Karpas-422 (cell line): ENCODE measurements around the gene R3HDM2. TPM values are rescaled to one million over a fixed set of nuclear protein-coding genes. Genes with fewer than 3 reads are reported as not detected.

ENCODE experiments used
- DNase-seq: peaks from one replicate; pipeline ENCODE4 v3.0.0-alpha.2; 2015
- H2AFZ ChIP-seq: fragments of 200-600 bp; sonication (generic); 2 replicates; pipeline ENCODE4 v1.6.1; 2014; ENCODE audit warnings: antibody characterized with exemption, low read length, mixed read lengths
- H3K27ac ChIP-seq: fragments of 200-600 bp; sonication (generic); 2 replicates; pipeline ENCODE4 v1.5.1; 2014; ENCODE audit warnings: mild to moderate bottlenecking, low read length, moderate library complexity
- H3K27me3 ChIP-seq: fragments of 200-600 bp; sonication (generic); 2 replicates; pipeline ENCODE4 v1.6.1; 2014; ENCODE audit warnings: low read length, mixed read lengths
- H3K36me3 ChIP-seq: fragments of 200-600 bp; sonication (generic); 2 replicates; pipeline ENCODE4 v1.6.1; 2014; ENCODE audit warnings: low read length, mixed read lengths; ENCODE audit not compliant: insufficient read depth
- H3K4me1 ChIP-seq: fragments of 200-600 bp; sonication (generic); 2 replicates; pipeline ENCODE4 v1.6.1; 2014; ENCODE audit warnings: mild to moderate bottlenecking, low read length, mixed read lengths
- H3K4me2 ChIP-seq: fragments of 200-600 bp; sonication (generic); 2 replicates; pipeline ENCODE4 v1.6.1; 2014; ENCODE audit warnings: low read length, low read depth, mild to moderate bottlenecking; ENCODE audit not compliant: poor library complexity, severe bottlenecking
- H3K4me3 ChIP-seq: fragments of 200-600 bp; sonication (generic); 2 replicates; pipeline ENCODE4 v1.5.1; 2014; ENCODE audit warnings: mild to moderate bottlenecking, antibody characterized with exemption, low read length, mixed read lengths
- H3K79me2 ChIP-seq: fragments of 200-600 bp; sonication (generic); 2 replicates; pipeline ENCODE4 v1.6.1; 2014; ENCODE audit warnings: mild to moderate bottlenecking, low read length, mixed read lengths
- H3K9ac ChIP-seq: fragments of 200-600 bp; sonication (generic); 2 replicates; pipeline ENCODE4 v1.6.0; 2014; ENCODE audit warnings: low read length
- H3K9me2 ChIP-seq: fragments of 200-600 bp; sonication (generic), shearing (Covaris generic); replicated peaks from 2 replicates; pipeline ENCODE4 v1.6.0; 2014; ENCODE audit warnings: mild to moderate bottlenecking, low read length, moderate library complexity; ENCODE audit not compliant: insufficient read depth
- H3K9me3 ChIP-seq: fragments of 300-700, 200-600 bp; sonication (generic); 2 replicates; pipeline ENCODE4 v1.6.1; 2014; ENCODE audit warnings: low read length, mixed read lengths
- H4K20me1 ChIP-seq: fragments of 200-600 bp; sonication (generic); 2 replicates; pipeline ENCODE4 v1.6.1; 2014; ENCODE audit warnings: mild to moderate bottlenecking, antibody characterized with exemption, low read length, low read depth; ENCODE audit not compliant: insufficient read depth
- total RNA-seq: library from RNA; depleted of rRNA; stranded (reverse); fragments of >200 nt; shearing (Covaris generic); gene quantifications from 2 replicates; pipeline ENCODE4 v1.2.3, GENCODE V29; 2014; ENCODE audit warnings: low replicate concordance

The R3HDM2 gene
- total RNA-seq, 1 experiment from 2014 or later: 39.0 TPM

GRCh38 chr12:57381693-57382220 is 49.1 kb downstream of the R3HDM2 start:
- no peaks in the 10 kb centered on the region for H3K9me2 ChIP-seq
- H3K9ac ChIP-seq: no peak overlapping the region
- DNase-seq: no peak
- H3K4me3 ChIP-seq: no peak overlapping the region
- H3K36me3 ChIP-seq: no peaks in the 10 kb centered on the region
- peaks cover 25% of the 10 kb centered on the region for H3K79me2 ChIP-seq
- H3K9me3 ChIP-seq: no peaks in the 10 kb centered on the region
- no peak overlapping the region for H3K27ac ChIP-seq
- H2AFZ ChIP-seq: no peak overlapping the region
- H3K4me2 ChIP-seq: no peak overlapping the region
- H3K4me1 ChIP-seq: peaks cover 6% of the 10 kb centered on the region
- no peaks in the 10 kb centered on the region for H4K20me1 ChIP-seq
- H3K27me3 ChIP-seq: no peaks in the 10 kb centered on the region

GRCh38 chr12:57380300-57380699 is 50.5 kb downstream of the R3HDM2 start:
- no peak overlapping the region for H3K4me2 ChIP-seq
- no peaks in the 10 kb centered on the region for H3K27me3 ChIP-seq
- no peaks in the 10 kb centered on the region for H3K36me3 ChIP-seq
- H3K27ac ChIP-seq: no peak overlapping the region
- no peaks in the 10 kb centered on the region for H4K20me1 ChIP-seq
- H3K79me2 ChIP-seq: peaks cover 30% of the 10 kb centered on the region
- no peak overlapping the region for H2AFZ ChIP-seq
- no peak overlapping the region for H3K4me3 ChIP-seq
- peaks cover 6% of the 10 kb centered on the region for H3K4me1 ChIP-seq
- no peaks in the 10 kb centered on the region for H3K9me3 ChIP-seq
- no peaks in the 10 kb centered on the region for H3K9me2 ChIP-seq
- no peak for DNase-seq
- H3K9ac ChIP-seq: no peak overlapping the region

- H3K27me3 ChIP-seq: no peaks in the 10 kb centered on the region
- H4K20me1 ChIP-seq: no peaks in the 10 kb centered on the region
- H3K36me3 ChIP-seq: no peaks in the 10 kb centered on the region
- no peaks in the 10 kb centered on the region for H3K9me2 ChIP-seq
- H3K79me2 ChIP-seq: peaks cover 30% of the 10 kb centered on the region
- H3K9ac ChIP-seq: no peak overlapping the region
- no peak for DNase-seq
- H2AFZ ChIP-seq: no peak overlapping the region
- no peaks in the 10 kb centered on the region for H3K9me3 ChIP-seq
- no peak overlapping the region for H3K4me2 ChIP-seq
- peaks cover 6% of the 10 kb centered on the region for H3K4me1 ChIP-seq
- H3K27ac ChIP-seq: no peak overlapping the region
- no peak overlapping the region for H3K4me3 ChIP-seq
Measured at GRCh38 chr12:57377103-57377840, 53.6 kb downstream of the R3HDM2 start.

- H3K36me3 ChIP-seq: no peaks in the 10 kb centered on the region
- no peak overlapping the region for H3K4me2 ChIP-seq
- no peaks in the 10 kb centered on the region for H4K20me1 ChIP-seq
- peaks cover 35% of the 10 kb centered on the region for H3K79me2 ChIP-seq
- no peaks in the 10 kb centered on the region for H3K9me2 ChIP-seq
- no peak overlapping the region for H2AFZ ChIP-seq
- no peaks in the 10 kb centered on the region for H3K27me3 ChIP-seq
- no peak overlapping the region for H3K9ac ChIP-seq
- H3K4me1 ChIP-seq: peaks cover 20% of the 10 kb centered on the region
- H3K27ac ChIP-seq: no peak overlapping the region
- DNase-seq: no peak
- H3K9me3 ChIP-seq: no peaks in the 10 kb centered on the region
- no peak overlapping the region for H3K4me3 ChIP-seq
Measured at GRCh38 chr12:57372233-57372632, 58.6 kb downstream of the R3HDM2 start.

- Histone ChIP-seq H3K79me2 (peaks cover 33% of the 10 kb centered on the region), H3K4me3 (no peak overlapping the region), H3K27ac (no peak overlapping the region), H3K9me2 (no peaks in the 10 kb centered on the region), H3K36me3 (no peaks in the 10 kb centered on the region), H4K20me1 (no peaks in the 10 kb centered on the region), H3K9me3 (no peaks in the 10 kb centered on the region), H3K9ac (no peak overlapping the region), H3K27me3 (no peaks in the 10 kb centered on the region), H3K4me2 (no peak overlapping the region), H2AFZ (no peak overlapping the region), H3K4me1 (peaks cover 23% of the 10 kb centered on the region)
- DNase-seq: no peak
Measured at GRCh38 chr12:57370696-57371095, 60.1 kb downstream of the R3HDM2 start.

- no peak for DNase-seq
- Histone ChIP-seq H3K27me3 (no peaks in the 10 kb centered on the region), H3K4me2 (no peak overlapping the region)
Measured at GRCh38 chr12:57370072-57370471, 60.8 kb downstream of the R3HDM2 start.

GRCh38 chr12:57369202-57369601 is 61.6 kb downstream of the R3HDM2 start:
- no peaks in the 10 kb centered on the region for H3K9me2 ChIP-seq
- H3K9ac ChIP-seq: no peak overlapping the region
- H3K36me3 ChIP-seq: no peaks in the 10 kb centered on the region
- H3K27ac ChIP-seq: peak overlapping the region; percentile 36; the same call in 1 of the 2 replicates
- peaks cover 23% of the 10 kb centered on the region for H3K4me1 ChIP-seq
- peak overlapping the region; percentile 37 for H3K4me2 ChIP-seq
- peaks cover 35% of the 10 kb centered on the region for H3K79me2 ChIP-seq
- no peak overlapping the region for H2AFZ ChIP-seq
- H4K20me1 ChIP-seq: no peaks in the 10 kb centered on the region
- H3K9me3 ChIP-seq: no peaks in the 10 kb centered on the region
- no peak for DNase-seq
- H3K27me3 ChIP-seq: no peaks in the 10 kb centered on the region
- H3K4me3 ChIP-seq: peak overlapping the region; percentile 4; the same call in 1 of the 2 replicates

More at GRCh38 chr12:57370072-57370471, 60.8 kb downstream of the R3HDM2 start:
- no peaks in the 10 kb centered on the region for H3K9me2 ChIP-seq
- H2AFZ ChIP-seq: no peak overlapping the region
- H3K9ac ChIP-seq: no peak overlapping the region
- no peak overlapping the region for H3K27ac ChIP-seq
- H3K36me3 ChIP-seq: no peaks in the 10 kb centered on the region
- peaks cover 23% of the 10 kb centered on the region for H3K4me1 ChIP-seq
- peaks cover 33% of the 10 kb centered on the region for H3K79me2 ChIP-seq
- H4K20me1 ChIP-seq: no peaks in the 10 kb centered on the region
- H3K4me3 ChIP-seq: no peak overlapping the region
- no peaks in the 10 kb centered on the region for H3K9me3 ChIP-seq

GRCh38 chr12:57368349-57369095 is 62.3 kb downstream of the R3HDM2 start:
- peaks cover 23% of the 10 kb centered on the region for H3K4me1 ChIP-seq
- H4K20me1 ChIP-seq: no peaks in the 10 kb centered on the region
- H2AFZ ChIP-seq: no peak overlapping the region
- no peak overlapping the region; the same call in 1 of the 2 replicates for H3K9ac ChIP-seq
- no peaks in the 10 kb centered on the region for H3K36me3 ChIP-seq
- H3K4me3 ChIP-seq: peak overlapping the region; percentile 4; the same call in 1 of the 2 replicates
- no peaks in the 10 kb centered on the region for H3K9me2 ChIP-seq
- H3K79me2 ChIP-seq: peaks cover 32% of the 10 kb centered on the region
- H3K4me2 ChIP-seq: peak overlapping the region; percentile 37
- peak overlapping the region; percentile 36; the same call in 1 of the 2 replicates for H3K27ac ChIP-seq
- H3K27me3 ChIP-seq: no peaks in the 10 kb centered on the region
- DNase-seq: no peak
- no peaks in the 10 kb centered on the region for H3K9me3 ChIP-seq
